HG02938 (cell line): ENCODE results near the gene MYCBP2.
A peak's percentile ranks its signal among the peaks of the same experiment; 100 is the strongest.
"Not testable (repeated sequence)": the region's sequence is repeated elsewhere in the genome, so short reads cannot be mapped to it uniquely, and the experiment has no call there.

Source experiments
- ATAC-seq: cut with Tn5 transposase; IDR thresholded peaks from one replicate; pipeline ENCODE4 v1.9.1; 2021; ENCODE audit warnings: mild to moderate bottlenecking, moderate library complexity; ENCODE audit not compliant: unreplicated experiment

MYCBP2 gene

DNA sequence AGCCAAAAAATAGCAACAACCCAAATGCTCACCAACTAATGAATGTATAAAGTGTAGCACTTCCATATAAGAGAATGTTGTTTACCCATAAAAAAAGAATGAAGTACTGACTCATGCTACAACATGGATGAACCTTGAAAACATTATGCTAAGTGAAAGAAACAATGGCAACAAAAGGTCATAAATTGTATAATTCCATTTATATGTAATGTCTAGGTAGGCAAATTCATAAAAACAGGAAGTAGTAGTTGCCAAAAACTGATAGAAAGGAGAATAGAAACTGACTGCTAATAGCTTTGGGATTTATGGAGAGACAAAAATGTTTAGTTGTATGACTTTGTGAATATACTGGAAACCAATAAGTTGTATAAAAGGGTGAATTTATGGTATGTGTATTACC lies 21.6 kb downstream of the MYCBP2 start:
- no peak for ATAC-seq

DNA sequence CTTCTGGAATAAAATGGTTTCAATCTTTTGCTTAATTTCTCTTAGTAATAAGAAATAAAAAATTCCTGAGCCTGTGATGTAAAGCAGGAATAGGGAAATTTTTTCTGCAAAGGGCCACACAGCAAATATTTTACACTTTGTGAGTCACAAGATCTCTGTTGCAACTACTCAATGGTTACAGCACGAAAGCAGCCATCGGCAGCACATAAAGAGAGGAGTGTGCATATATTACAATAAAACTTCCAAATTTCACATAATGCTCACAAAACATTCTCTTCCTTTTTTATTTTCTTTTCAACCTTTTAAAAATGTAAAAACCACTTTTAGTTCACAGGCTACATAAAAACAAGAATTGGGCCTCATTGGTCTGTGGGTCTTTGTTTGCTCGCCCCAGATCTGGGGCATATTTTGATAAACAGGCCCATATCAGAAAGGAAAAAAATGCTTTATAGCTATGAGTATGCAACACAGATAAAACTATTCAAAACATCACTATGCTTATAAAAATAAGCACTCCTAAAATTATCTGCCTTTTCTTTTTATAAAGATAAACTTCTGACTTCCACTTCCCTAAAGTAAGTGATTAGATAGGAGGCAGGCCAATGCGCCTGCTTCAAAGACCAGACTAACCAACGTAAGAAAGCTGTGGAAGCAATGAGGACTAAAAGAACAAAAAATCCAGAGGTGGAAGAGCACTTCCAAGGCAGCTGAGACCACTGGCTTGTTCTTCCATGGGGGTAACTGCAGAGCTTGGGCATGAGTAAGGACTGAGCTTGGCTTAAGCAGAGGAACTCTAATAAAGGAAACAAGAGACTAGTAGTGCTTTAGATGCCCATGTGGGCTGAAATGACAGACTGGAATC lies 26.5 kb downstream of the MYCBP2 start:
- ATAC-seq: no peak

DNA sequence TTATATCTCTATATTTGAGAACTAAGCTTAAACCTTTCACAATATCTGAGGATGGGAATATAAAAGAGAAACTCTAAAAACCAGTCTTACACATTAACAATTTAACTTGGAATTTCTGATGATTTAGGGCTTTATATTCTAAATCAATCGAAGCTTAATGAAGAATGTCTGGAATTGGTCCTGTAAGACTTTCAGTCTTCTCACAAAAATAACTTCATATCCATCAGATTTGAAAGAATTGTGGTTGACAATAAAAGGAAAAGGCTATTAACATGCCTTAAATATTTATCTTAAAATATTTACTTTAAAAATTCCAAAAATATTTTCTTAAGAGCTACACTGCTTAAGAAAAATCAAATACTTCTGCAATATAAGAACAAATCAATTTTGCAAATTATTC lies 27.3 kb downstream of the MYCBP2 start:
- no peak for ATAC-seq

DNA sequence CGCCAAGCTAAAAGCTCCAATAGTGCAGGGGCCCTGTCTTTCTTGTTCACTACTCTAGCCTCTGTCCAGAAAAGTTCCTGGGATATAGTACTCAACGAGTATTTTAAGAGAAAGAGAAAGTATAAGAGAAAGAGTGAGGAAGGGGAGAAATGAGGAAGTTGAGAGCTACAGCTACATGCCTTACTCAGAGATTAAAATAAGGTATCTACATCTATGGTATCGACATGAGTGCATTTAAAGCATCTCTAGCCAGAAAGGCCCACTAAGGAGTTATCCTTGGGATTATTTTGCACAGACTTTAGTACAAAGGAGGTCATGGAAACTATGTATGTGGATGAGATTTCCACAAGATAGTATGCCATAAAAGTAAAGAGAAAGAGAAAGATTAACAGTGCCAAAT lies 28.5 kb downstream of the MYCBP2 start:
- ATAC-seq: peak; percentile 75

DNA sequence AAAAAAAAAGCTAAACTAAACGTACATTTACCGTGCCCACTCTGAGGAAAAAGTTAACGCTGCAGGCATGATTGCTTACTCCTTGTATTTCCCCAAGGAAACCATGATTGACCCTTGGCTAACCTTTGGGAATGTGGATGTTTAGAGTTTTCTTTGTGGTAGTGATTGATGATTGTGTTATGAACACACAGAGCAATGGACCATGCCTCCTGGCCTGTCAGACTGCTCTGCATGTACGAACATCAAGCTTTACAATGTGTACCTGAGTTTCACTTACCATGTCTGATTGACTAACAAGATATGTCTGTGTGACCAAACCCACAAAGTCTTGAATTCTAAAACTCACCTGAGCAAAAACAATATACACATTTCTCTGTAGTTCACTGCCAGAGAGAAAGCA lies 35.1 kb downstream of the MYCBP2 start:
- no peak for ATAC-seq

DNA sequence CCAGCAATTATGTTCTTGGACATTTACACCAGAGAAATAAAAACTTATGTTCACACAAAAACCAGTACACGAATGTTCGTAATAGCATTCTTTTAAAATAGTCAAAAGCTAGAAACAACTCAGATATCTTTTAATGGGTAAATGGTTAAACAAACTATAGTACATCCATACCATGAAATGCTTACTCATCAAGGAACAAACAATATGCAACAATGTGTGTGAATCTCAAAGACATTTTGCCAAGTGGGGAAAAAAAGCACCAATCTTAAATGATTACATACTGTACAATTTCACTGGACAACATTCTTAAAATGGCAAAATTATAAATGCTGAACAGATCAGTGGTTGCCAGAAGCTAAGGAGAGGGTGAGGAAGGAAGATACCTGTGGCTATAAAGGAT lies 36.6 kb downstream of the MYCBP2 start:
- no peak for ATAC-seq

DNA sequence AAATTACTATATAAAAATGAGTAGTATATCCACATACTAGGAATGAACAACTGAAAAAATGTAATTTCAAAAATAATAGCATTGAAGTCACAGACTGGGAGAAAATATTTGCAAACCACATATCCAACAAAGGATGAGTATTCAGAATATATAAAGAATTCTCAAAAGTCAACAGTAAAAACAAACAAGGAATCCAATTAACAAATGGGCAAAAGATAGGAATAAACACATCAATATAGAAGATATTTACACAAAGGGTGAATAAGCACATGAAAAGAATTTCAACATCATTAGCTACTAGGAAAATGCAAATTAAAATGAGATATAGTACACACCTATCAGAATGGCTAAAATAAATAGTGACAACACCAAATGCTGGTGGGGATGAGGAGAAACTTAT lies 37.0 kb downstream of the MYCBP2 start:
- no peak for ATAC-seq

DNA sequence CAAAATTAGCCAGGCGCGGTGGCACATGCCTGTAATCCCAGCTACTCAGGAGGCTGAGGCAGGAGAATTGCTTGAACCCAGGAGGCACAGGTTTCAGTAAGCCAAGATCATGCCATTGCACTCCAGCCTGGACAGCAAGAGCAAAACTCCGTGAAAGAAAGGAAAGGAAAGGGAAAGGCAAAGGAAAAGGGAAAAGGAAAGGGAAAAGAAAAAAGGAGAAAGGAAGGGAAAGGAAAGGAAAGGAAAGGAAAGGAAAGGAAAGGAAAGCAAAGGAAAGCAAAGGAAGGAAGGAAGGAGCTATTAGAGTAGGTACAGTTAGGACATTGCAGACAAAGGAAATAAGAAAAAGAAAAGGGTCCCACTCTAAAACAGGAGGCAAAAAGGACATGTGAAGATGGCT lies 41.3 kb downstream of the MYCBP2 start:
- ATAC-seq: not testable (repeated sequence)

DNA sequence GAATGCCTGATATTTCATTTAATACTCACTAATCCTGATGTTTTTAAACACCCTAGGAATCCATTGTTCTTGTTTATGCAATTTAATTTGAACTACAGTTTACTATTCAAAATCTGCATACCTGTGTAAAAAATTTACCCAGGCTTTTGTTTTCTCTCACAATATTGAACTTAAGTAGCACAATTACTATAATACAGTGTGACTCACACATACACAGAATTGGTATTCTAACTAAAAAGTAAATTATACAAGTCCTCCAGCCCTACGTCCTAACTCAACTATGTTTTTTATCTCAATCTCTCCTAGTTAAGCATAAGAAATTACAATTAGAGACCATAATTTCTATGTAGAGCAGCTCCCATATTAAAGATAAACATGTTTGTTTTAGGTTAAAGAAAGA lies 41.8 kb downstream of the MYCBP2 start:
- ATAC-seq: no peak

DNA sequence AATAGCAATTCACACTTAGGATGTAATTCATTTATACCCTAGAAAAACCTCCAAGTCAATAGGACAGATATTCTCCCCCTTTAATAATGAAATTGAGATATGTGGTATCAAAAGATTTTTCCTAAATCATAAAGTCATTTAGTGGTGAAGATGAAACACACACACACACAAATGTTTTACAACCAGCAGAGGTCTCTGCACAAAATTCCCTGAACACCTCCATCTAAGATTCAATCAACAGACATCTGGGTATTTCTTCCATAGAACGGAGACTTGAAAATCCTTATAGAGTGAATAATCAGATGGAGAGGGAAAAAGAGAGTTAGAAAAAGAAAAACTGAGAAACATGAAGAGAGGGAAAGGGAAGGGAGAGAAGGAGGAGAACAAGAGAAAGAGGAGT lies 52.8 kb downstream of the MYCBP2 start:
- no peak for ATAC-seq

DNA sequence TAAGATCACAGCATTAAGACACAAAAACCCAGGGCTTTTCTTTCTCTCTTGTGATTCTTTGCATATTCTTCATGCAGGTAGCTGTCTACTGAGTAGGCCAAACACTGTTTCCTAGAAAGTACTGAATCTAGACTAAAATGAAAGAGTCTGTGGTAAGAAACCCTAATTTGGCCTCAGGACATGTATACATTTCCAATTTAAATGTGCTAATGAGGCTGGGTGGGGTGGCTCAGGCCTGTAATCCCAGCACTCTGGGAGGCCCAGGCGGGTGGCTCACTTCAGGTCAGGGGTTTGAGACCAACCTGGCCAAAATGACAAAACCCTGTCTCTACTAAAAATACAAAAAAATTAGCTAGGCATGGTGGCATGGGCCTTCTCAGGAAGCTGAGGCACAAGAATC lies 57.8 kb downstream of the MYCBP2 start:
- no peak for ATAC-seq

DNA sequence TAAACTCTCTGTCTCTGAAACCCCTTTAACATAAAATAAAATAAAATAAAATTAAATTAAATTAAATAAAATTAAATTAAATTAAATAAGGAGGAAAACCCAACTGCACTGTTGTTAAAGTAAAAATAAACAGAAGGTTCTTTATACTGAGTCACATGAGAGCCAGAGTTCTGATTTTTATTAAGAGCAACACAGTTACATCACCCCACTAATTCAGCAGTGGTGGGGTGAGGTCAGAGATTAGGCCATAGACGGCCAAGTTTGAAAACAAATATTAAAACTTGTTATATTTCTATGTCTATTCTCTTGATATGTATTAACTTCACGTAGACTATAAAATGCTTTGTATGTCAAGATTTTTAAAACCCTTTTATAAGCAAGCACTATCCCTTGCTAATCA lies 59.5 kb downstream of the MYCBP2 start:
- ATAC-seq: no peak

DNA sequence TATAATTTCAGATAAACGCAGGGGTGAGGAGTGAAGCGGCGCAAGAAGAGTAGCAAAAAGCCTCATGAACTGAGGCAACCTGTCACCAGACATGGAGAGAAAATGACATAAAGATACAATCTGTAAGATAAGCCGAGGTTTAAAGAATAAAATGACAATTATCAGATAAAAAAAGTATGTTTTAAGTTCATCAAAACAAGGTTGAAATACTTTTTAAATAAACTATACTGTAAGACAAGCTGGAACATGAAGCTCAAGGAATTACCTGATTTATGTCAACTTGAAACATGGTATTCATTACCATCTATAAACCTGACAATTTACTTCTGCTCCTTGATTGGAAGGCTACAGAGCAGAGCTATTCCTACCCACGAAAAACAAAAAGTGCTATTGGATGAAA lies 61.6 kb downstream of the MYCBP2 start:
- ATAC-seq: no peak

DNA sequence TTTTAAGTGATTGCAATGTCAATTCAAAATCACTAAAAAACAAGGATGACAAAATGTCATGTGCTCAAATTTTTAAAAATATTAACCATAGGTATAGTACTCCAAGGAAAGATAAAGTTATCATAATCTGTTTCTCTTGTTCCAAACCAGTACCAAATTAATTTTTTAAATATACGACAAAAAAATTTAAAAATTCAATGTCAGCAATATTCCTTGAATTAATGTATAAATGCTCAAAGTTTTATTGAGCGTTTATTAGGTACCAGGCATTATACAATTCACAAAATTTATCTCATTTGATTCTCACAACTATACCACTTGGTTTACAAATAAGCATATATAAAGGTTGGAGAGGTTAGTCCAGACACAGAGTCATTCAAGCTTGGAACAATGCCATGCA lies 64.7 kb downstream of the MYCBP2 start:
- no peak for ATAC-seq

DNA sequence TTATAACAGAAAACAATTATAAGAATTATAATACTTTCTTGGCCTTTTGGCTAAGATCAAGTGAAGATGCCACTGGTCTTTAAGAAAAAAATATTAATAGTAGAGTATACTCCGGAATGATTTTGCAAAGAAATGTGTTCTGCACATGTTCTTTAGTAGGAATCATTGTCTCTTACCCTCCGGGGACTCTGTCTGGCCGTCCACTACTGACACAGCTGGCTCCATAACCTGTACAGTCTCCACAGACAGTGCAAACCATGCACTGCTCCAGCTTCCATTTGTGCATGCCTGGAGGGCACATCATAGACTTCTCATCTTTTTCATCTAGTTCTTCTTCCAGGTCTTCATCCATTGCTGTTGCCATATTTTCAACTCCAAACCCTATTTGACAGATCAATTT lies 75.9 kb downstream of the MYCBP2 start:
- no peak for ATAC-seq

DNA sequence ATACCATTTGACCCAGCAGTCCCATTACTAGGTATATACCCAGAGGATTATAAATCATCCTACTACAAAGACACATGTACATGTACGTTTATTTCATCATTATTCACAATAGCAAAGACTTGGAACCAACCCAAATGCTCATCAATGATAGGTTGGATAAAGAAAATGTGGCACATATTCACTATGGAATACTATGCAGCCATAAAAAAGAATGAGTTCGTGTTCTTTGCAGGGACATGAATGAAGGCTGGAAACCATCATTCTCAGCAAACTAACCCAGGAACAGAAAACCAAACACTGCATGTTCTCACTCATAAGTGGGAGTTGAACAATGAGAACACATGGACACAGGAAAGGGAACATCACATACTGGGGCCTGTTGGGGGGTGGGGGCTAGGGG lies 81.7 kb downstream of the MYCBP2 start:
- ATAC-seq: not testable (repeated sequence)

DNA sequence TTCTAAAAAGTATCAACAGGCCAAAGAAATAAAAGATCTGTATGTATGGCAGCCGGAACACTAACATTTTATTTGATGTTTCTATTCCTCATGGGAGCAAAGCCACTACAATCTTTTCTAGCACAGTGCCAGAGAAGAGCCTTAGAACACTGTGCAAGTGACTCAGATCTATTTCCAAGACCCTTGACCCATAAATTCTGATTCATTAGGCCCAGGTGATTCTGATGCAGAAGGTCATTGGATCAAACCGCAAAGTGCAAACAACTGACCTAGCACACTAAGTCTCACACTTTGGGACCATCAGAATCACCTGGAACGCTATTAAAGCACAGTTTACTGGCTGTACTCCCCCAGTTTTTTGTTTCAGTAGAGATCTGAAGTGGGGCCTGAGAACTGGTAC lies 87.6 kb downstream of the MYCBP2 start:
- no peak for ATAC-seq

DNA sequence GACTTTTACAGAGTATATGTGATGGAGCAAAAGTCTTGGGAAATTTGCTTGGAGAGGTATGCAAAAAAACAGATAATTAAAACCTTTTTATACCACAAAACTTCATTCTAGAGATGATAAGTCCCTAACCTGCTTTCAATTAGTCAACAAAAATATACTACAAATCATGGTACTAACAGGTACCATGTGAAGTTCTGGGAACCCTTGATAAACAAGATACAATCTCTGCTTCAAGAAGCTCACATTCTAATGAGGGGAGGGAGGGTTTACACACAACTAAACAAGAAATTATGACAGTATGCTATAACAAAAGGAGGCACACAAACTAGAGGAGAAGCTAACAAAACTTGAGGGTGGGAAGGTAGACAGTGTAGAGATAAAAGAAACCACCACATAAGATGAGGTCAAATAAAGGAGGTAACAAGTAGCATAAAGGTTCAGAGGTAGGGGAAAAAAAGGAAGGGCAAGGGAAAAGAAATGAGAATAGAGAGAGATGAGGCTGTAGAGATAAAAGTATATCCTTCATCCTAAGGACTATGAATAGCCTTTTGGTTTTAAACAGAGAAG lies 91.4 kb downstream of the MYCBP2 start:
- no peak for ATAC-seq

DNA sequence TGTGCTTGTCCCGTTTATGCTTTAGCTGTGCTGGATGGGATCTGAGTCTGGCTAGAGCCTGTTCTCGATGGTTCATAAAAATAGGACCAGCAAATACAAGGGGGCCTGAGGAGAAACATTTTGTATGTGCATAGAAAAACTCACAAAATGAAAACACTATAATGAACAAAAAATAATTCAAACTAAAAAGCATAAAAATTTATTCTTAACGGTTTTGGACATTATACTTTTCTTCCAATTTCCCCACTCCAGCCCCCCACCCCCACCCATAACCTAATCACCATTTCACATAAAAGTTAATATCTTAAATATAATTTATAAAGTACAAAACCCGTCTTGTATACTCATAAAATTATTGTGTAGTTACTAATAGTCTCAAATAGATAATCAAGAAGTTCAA lies 93.7 kb downstream of the MYCBP2 start:
- ATAC-seq: no peak

DNA sequence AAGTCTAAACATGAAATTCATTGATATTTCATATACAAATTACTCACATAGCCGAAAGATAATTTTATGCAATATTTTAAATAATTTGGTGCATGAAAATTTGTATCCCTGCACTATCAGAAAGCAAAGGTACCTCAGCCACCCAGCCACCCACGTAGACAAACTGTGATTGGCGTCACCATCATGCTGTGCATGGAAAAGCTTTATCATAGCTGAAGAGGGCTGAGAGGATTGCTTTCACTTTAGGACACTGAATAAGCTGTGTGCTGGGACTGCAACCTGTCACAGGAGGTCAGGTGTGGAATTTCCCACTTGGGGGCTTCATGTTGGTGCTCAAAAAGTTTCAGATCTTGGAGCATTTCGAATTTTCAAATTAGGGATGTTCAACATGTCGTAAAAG lies 96.3 kb downstream of the MYCBP2 start:
- no peak for ATAC-seq

DNA sequence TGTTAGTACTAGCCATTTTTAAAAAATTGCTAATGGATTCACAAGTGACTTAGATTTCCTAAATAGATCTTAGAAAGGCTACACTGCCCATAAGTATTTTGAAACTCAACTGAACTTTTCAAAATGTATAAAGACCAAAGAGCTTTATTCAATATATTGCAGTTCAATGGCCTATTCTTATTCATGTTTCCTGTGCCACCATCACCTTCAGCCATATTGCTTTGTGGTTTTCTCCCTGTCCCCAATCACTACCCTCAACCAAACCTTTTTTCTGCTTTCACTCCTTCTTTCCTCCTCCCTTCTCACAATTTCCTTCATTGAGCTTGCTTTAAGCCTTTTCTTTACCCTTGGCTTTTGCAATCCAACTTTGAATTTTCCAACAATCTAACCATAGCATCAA lies 100.9 kb downstream of the MYCBP2 start:
- ATAC-seq: no peak

DNA sequence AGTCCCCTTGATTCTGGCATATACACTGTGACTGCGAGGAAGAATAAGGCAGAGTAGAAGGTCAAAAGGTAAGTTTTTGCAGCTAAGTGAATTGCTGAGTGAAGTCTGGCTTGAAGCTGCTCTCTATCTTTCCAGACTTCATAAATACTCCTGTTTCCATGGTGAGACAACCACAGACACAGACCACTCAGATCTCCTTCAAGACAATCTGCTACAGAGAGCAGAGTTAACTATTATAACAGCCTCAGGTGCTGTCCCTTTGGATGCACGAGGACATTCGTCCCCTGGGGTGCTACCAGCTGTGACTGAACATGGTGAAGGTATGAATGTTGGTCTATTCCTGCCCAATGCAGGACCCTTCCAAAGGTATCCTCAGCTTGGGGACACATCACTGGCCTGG lies 104.0 kb downstream of the MYCBP2 start:
- ATAC-seq: no peak
